Measurements from ENCODE around the gene PHRF1.

DNA sequence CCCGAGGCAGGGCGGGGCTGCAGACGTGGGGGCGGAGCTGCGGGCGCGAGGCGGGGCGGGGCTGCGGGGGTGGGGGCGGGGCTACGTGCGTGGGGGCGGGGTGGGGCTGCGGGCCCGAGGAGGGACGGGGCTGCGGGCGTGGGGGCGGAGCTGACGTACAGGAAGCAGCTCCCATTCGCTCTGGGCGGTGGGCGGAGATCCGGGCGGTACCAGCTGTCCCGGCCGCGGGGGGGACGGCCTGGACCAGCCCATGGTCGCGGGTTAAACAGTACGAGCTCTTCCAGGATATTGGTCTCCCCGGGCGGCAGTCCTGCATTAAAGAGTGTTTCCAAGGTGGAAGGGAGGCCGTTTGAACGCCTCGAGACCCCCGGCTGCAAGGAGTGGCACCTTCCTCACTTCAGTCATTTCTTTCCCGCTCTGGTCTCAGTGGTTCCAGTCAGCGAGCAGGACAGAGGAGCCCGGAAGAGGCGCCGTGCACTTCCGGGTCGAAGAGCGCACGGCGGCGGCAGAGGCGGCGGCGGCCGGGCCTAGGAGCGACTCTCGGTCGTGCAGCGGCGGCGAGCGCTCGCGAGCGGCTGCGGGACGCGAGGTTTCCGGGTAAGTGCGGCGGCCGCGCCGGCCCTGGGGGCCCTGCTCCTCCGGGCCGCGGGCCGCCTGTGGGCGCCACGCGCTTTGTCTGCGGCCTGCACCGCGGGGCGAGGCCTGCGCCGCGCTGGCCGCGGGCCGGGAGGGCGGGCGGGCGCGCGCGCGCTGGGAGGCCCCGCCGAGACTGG is at the start of gene PHRF1:
- TF ChIP-seq CTCF (IDR thresholded peaks at IDR 0.05) (peak in 1 of 6 experiments; percentile 13), POLR2A (IDR thresholded peaks at IDR 0.05) (peak; percentile 73 to 84)

Data from adrenal gland (tissue), 5 donors.